NCI-H2227 (cell line): ENCODE results near the gene FAM72B.
A peak's percentile ranks its signal among the peaks of the same experiment; 100 is the strongest.
"Not testable (repeated sequence)": the region's sequence is repeated elsewhere in the genome, so short reads cannot be mapped to it uniquely, and the experiment has no call there.

Experiments
- DNase-seq: peaks from one replicate; lab custom pipeline; 2025; ENCODE audit not compliant: unreplicated experiment; lab: John Stamatoyannopoulos, UW

Gene FAM72B

DNA sequence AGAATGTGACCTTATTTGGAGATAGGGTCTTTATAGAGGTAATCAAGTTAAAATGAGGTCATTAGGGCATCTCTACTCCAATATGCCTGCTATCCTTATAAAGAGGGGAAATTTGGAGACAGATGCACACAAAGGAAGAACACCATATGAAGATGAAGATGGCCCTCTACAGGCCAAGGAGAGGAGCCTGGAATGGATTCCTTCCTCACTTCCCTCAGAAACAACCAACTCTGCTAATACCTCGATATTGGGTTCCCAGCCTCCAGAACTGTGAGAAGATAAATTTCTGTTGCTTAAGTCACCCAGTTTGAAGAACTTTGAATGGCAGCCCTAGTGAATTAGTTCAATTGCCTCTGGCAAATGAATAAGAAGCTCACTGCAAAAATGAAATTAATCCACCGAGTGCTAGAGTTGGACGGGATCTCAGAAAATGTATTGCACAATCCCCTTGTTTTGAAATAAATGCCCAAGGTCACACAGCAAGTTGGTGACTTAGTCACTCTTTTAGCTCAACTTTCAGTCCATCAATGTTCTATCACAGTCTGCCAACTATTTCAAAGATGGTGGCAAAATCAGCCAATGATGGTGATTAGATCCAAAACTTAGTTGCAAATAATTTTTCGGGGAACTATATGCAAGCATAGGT, 27.1 kb downstream of the FAM72B start:
- DNase-seq: not testable (repeated sequence)

DNA sequence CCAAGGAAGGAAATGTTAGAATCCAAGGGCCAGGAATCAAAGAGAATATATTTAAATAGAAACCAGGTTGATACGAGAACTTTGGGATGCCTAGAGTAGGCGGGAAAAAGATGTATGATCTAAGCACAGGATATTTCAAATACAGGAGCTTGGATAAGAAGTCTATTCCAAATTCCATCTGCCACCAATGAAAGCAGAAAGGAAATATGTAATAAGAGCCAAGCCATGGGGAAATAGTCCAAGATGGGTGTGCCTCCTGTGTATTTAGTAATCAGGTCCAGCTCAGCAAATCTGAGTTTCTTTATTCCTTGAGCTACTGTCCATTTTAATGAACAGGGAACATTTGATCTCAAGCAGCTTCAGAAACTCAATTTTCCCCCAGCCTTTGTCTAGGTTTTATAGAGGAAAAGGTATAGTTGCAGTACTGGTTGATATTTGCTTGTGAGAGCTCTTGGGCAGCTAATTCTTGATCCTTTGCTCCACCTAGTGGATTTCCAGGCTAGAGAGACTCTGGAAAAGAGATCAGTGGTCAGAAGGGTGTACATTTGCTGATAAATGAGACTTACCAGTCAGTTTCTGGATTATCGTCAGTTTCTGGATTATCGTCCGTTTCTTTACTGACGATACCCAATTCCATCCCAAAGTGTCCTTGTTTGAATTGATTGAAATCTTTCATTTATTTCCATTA, 28.3 kb downstream of the FAM72B start:
- DNase-seq: peak; percentile 5

DNA sequence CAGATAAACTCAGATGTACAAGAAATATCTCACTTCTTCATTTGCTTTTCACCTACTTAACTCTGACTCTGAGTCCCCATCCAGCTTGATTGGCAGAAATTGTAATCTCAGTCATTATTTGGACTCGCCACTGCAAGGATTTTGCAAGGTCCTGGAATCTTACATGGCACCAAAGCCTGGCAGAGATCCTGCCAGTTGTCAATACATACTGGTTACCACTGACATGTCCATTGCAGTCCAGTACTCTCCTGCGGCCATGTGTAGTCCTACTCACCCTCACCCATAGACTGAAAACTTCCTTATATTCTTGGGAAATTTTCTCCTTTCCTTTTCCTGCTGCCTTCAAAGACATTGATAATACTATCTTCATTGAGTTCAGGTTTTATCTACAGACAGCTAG, 29.3 kb downstream of the FAM72B start:
- DNase-seq: not testable (repeated sequence)

DNA sequence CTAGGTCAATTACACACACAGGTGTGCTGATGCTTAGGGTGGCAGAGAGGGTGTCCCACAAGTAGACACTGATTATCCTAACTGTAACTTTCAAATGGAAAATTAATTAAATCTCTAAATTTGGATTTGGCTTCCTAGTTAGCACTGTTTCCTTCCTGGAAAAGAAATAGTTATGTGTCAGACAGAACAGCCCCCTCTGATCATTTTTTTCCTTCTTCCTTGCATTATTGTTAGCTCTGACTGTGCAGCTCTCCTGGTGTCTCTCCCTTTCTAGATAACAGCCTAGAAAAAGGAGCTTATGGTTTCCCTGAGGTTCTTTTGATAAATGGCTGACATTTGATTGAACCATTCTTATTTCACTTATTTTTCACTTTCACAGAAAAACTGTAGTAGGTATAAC, 31.4 kb downstream of the FAM72B start:
- not testable (repeated sequence) for DNase-seq

DNA sequence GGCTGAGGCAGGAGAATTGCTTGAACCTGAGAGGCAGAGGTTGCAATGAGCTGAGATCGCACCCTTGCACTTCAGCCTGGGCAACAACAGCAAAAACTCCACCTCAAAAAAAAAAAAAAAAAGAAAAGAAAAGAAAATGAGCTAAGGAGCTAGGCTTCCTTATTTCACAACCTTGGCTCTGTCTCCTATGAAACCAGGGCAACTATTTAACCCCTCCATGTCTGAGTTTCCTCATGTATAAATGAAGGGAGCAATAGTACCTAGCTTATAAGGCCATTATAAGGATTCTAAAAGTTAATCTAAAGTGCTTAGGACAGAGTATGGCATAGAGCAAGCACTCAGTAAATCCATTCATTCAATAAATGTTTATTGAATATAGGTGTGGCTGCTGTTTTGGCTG, 32.8 kb downstream of the FAM72B start:
- not testable (repeated sequence) for DNase-seq

DNA sequence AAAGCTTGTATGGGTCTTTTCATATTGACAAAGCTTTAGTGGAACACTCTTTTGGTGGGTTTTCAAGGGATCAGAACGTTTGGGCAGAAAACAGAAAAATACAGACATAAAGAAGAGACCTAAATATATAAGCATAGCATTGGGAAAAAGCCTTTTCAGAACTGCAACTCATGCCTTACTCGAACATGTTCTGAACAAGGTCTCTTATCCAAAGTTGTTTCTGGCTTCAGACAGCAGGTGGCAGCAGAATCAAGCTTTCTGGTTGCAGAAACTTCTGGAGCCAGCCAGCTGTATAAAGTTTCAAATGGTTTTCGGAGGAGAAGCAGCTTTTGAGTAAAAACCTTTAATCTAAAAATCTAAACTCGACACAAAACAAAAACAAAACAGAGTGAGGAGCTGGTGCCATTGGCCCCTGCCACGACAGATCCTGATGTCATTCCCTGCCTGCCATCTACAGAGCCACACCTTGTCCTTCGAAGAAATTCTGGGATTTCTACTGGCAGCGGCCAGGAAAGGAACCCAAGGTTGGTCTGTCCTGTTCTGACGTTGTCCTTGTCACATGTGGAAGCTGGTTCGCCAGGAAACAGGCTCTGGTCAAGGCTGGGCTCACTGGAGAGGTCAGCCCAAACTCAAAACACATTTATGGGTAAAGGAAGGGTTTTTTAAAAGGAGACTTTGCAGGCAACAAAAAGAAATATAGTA, 35.5 kb downstream of the FAM72B start:
- DNase-seq: not testable (repeated sequence)

DNA sequence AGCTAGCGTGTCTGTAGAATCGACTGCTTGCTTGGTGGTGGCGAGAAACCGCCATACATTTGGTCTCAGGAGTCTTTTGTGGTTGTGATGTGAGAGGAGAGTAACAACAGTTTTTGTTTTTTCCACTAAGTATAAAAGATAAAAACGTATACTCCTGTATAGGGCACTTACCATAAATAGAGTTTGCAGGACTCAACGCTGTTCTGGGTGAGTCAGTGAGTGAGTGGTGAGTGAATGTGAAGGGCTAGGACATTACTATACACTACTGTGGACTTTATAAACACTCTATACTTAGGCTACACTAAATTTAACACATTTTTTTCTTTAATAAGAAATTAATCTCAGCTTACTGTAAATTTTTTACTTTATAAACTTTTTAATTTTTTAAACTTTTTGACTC, 43.7 kb downstream of the FAM72B start:
- not testable (repeated sequence) for DNase-seq

DNA sequence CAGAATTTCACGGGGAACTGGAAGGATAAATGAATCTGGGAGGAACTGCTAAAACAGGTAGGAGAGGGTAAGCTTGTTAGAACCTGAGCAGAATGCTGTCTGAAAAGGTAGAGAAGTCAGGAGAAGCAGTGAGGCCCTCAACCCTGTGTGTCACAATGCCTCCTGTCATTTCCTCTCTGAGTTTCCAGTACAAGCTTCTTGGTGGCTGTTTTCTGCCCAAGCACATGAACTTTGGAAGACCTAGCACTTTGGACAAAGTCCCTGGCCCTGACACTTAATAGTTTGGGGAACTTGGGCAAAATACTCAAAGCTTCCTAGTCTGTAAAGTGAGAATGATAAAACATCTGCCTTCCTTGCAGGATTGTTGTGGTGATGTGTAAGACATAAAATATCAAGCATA, 52.6 kb downstream of the FAM72B start:
- not testable (repeated sequence) for DNase-seq

DNA sequence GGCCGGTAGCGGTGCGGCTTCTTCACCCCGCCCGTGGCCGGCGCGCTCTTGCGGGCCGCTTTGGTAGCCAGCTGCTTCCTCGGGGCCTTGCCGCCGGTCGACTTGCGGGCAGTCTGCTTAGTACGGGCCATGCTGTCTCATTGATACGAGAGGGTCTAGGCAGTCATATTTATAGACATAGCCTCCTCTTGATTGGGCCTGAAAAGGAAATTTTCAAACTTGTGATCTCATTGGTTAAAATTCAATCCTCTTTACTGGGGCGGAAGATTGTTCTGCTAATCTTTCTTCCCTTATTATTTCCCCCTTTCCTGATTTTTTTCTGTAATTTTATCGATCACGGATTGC, 65.7 kb downstream of the FAM72B start:
- not testable (repeated sequence) for DNase-seq
